Superior temporal gyrus (tissue), 1 donor: Measurements from ENCODE around the gene ATXN7L2.
A peak's percentile ranks its signal among the peaks of the same experiment; 100 is the strongest.

Experiments
- DNase-seq: peaks from one replicate; pipeline ENCODE4 v3.0.0-alpha.2; 2016; ENCODE audit errors: extremely low spot score

The ATXN7L2 gene

GRCh38 chr1:109475261-109475660 lies 8.4 kb upstream of the ATXN7L2 start:
- DNase-seq = no peak

GRCh38 chr1:109476825-109477224 lies 6.9 kb upstream of the ATXN7L2 start:
- no peak for DNase-seq

GRCh38 chr1:109477821-109478220 lies 5.9 kb upstream of the ATXN7L2 start:
- DNase-seq = no peak

GRCh38 chr1:109478806-109479205 lies 4.9 kb upstream of the ATXN7L2 start:
- no peak for DNase-seq

GRCh38 chr1:109479311-109479710 lies 4.4 kb upstream of the ATXN7L2 start:
- DNase-seq = no peak

- DNase-seq = no peak
Measured at GRCh38 chr1:109479901-109480300, 3.8 kb upstream of the ATXN7L2 start.

- no peak for DNase-seq
Measured at GRCh38 chr1:109481646-109482045, 2.1 kb upstream of the ATXN7L2 start.

GRCh38 chr1:109482242-109482641 lies 1.5 kb upstream of the ATXN7L2 start:
- DNase-seq = no peak

- DNase-seq = peak; percentile 55
Measured at GRCh38 chr1:109482791-109483671, 674 bp upstream of the ATXN7L2 start.

GRCh38 chr1:109484519-109484975 lies 842 bp downstream of the ATXN7L2 start:
- DNase-seq = no peak

- no peak for DNase-seq
Measured at GRCh38 chr1:109485001-109485400, 1.3 kb downstream of the ATXN7L2 start.

GRCh38 chr1:109487261-109487660 lies 3.6 kb downstream of the ATXN7L2 start:
- no peak for DNase-seq

GRCh38 chr1:109488201-109488600 lies 4.5 kb downstream of the ATXN7L2 start:
- DNase-seq = no peak

- DNase-seq = no peak
Measured at GRCh38 chr1:109488696-109489095, 5.0 kb downstream of the ATXN7L2 start.

GRCh38 chr1:109490029-109490933 lies 6.6 kb downstream of the ATXN7L2 start:
- peak; percentile 93 for DNase-seq

- DNase-seq = no peak
Measured at GRCh38 chr1:109490934-109491302, 7.2 kb downstream of the ATXN7L2 start.

GRCh38 chr1:109491372-109491771 lies 7.7 kb downstream of the ATXN7L2 start:
- no peak for DNase-seq

GRCh38 chr1:109492779-109493178 lies 9.1 kb downstream of the ATXN7L2 start:
- no peak for DNase-seq

- DNase-seq = no peak
Measured at GRCh38 chr1:109493227-109493626, 9.5 kb downstream of the ATXN7L2 start.

GRCh38 chr1:109493805-109494539 lies 10.3 kb downstream of the ATXN7L2 start, which contains the start of gene CYB561D1:
Gene CYB561D1 (plus strand): TSS chr1:109494094. CDS start chr1:109494140, 46 bp downstream.
- peak; percentile 88 for DNase-seq

- no peak for DNase-seq
Measured at GRCh38 chr1:109495738-109496137, 12.0 kb downstream of the ATXN7L2 start.
